Measurements from ENCODE around the gene COX19.

Gene COX19
- total RNA-seq, result 5.0 to 21.1 (median 11.6) reads per million in 17 experiments

GRCh38 chr7:974820-975681 is at the start of gene COX19:
Gene COX19, minus strand, starts transcription at chr7:975549. Its CDS starts 40 bp downstream, at chr7:975509.
- peak; percentile 92 to 97 (median 95) for DNase-seq

- DNase-seq, result peak in 1 of 4 experiments; percentile 18
Measured at GRCh38 chr7:1024331-1024841, 49.0 kb upstream of the COX19 start.

- no peak for DNase-seq
Measured at GRCh38 chr7:1022801-1023465, 47.6 kb upstream of the COX19 start.

- DNase-seq, result no peak
Measured at GRCh38 chr7:1022356-1022755, 47.0 kb upstream of the COX19 start.

- DNase-seq, result no peak
Measured at GRCh38 chr7:1021931-1022330, 46.6 kb upstream of the COX19 start.

GRCh38 chr7:1021366-1021765 is 46.0 kb upstream of the COX19 start:
- no peak for DNase-seq

- no peak for DNase-seq
Measured at GRCh38 chr7:1020849-1021251, 45.5 kb upstream of the COX19 start.

- DNase-seq, result no peak
Measured at GRCh38 chr7:1019789-1020610, 44.7 kb upstream of the COX19 start.

- DNase-seq, result no peak
Measured at GRCh38 chr7:1019255-1019785, 44.0 kb upstream of the COX19 start.

GRCh38 chr7:1018334-1018695 is 43.0 kb upstream of the COX19 start:
- no peak for DNase-seq

GRCh38 chr7:1017586-1018333 is 42.4 kb upstream of the COX19 start:
- no peak for DNase-seq

GRCh38 chr7:1016577-1017531 is 41.5 kb upstream of the COX19 start:
- DNase-seq, result no peak

- DNase-seq, result peak in 2 of 4 experiments; percentile 17 to 47
Measured at GRCh38 chr7:1015196-1016121, 40.1 kb upstream of the COX19 start.

GRCh38 chr7:1014681-1015080 is 39.3 kb upstream of the COX19 start:
- DNase-seq, result no peak

- DNase-seq, result no peak
Measured at GRCh38 chr7:1013581-1013980, 38.2 kb upstream of the COX19 start.

GRCh38 chr7:1012716-1013095 is 37.4 kb upstream of the COX19 start:
- no peak for DNase-seq

- peak in 2 of 4 experiments; percentile 30 to 54 for DNase-seq
Measured at GRCh38 chr7:1012004-1012715, 36.8 kb upstream of the COX19 start.

GRCh38 chr7:1011297-1012003 is 36.1 kb upstream of the COX19 start:
- DNase-seq, result no peak
